Measurements from ENCODE around the gene ZNF346.
A peak's percentile ranks its signal among the peaks of the same experiment; 100 is the strongest.

ZNF346 gene

GRCh38 chr5:177067503-177067902 lies 45.0 kb downstream of the ZNF346 start:
- TF ChIP-seq TCF12 (IDR thresholded peaks at IDR 0.05; ENCODE audit: low read depth) (no peak), NFIC (IDR thresholded peaks at IDR 0.05) (no peak), EP300 (IDR thresholded peaks at IDR 0.05; ENCODE audit: borderline replicate concordance) (no peak), CREB1 (IDR thresholded peaks at IDR 0.05; ENCODE audit: low read depth) (no peak), TEAD4 (IDR thresholded peaks at IDR 0.05) (no peak), USF1 (IDR thresholded peaks at IDR 0.05) (no peak), EGR1 (IDR thresholded peaks at IDR 0.05) (no peak), RAD21 (IDR thresholded peaks at IDR 0.05; ENCODE audit: low read depth) (no peak), YY1 (IDR thresholded peaks at IDR 0.05; ENCODE audit: low read depth) (no peak), ZBTB7A (IDR thresholded peaks at IDR 0.05; ENCODE audit: low read depth) (no peak), FOXM1 (IDR thresholded peaks at IDR 0.05; ENCODE audit: borderline replicate concordance, low read depth) (no peak), MAX (IDR thresholded peaks at IDR 0.05) (no peak), TAF1 (IDR thresholded peaks at IDR 0.05; ENCODE audit: low read depth) (no peak), CEBPB (IDR thresholded peaks at IDR 0.05) (no peak)

GRCh38 chr5:177070536-177071191 lies 48.2 kb downstream of the ZNF346 start:
- TF ChIP-seq RAD21 (IDR thresholded peaks at IDR 0.05; ENCODE audit: low read depth) (no peak), MAX (IDR thresholded peaks at IDR 0.05) (no peak), TAF1 (IDR thresholded peaks at IDR 0.05; ENCODE audit: low read depth) (no peak), FOXM1 (IDR thresholded peaks at IDR 0.05; ENCODE audit: borderline replicate concordance, low read depth) (no peak), CEBPB (IDR thresholded peaks at IDR 0.05) (no peak), EP300 (IDR thresholded peaks at IDR 0.05; ENCODE audit: borderline replicate concordance) (no peak), REST (IDR thresholded peaks at IDR 0.05; ENCODE audit: low read depth) (no peak), CREB1 (IDR thresholded peaks at IDR 0.05; ENCODE audit: low read depth) (no peak), TEAD4 (IDR thresholded peaks at IDR 0.05) (no peak)

- no peak for TF ChIP-seq FOXM1 (IDR thresholded peaks at IDR 0.05; ENCODE audit: borderline replicate concordance, low read depth)
- peak; percentile 72 for TF ChIP-seq RAD21 (IDR thresholded peaks at IDR 0.05; ENCODE audit: low read depth)
- TF ChIP-seq CEBPB (IDR thresholded peaks at IDR 0.05): no peak
- no peak for TF ChIP-seq TCF12 (IDR thresholded peaks at IDR 0.05; ENCODE audit: low read depth)
These were observed 49.3 kb downstream of the ZNF346 start for GRCh38 chr5:177071666-177072385.

- TF ChIP-seq EP300 (IDR thresholded peaks at IDR 0.05; ENCODE audit: borderline replicate concordance) (no peak), USF1 (IDR thresholded peaks at IDR 0.05) (peak; percentile 88), EGR1 (IDR thresholded peaks at IDR 0.05) (no peak), ZBTB7A (IDR thresholded peaks at IDR 0.05; ENCODE audit: low read depth) (no peak), NFIC (IDR thresholded peaks at IDR 0.05) (no peak)
These were observed 54.8 kb downstream of the ZNF346 start for GRCh38 chr5:177077335-177077734.

- TF ChIP-seq RAD21 (IDR thresholded peaks at IDR 0.05; ENCODE audit: low read depth): no peak
- TF ChIP-seq FOXM1 (IDR thresholded peaks at IDR 0.05; ENCODE audit: borderline replicate concordance, low read depth): no peak
- no peak for TF ChIP-seq YY1 (IDR thresholded peaks at IDR 0.05; ENCODE audit: low read depth)
- TF ChIP-seq REST (IDR thresholded peaks at IDR 0.05; ENCODE audit: low read depth): no peak
- TF ChIP-seq MAX (IDR thresholded peaks at IDR 0.05): no peak
- TF ChIP-seq EGR1 (IDR thresholded peaks at IDR 0.05): no peak
- no peak for TF ChIP-seq TAF1 (IDR thresholded peaks at IDR 0.05; ENCODE audit: low read depth)
- TF ChIP-seq TEAD4 (IDR thresholded peaks at IDR 0.05): no peak
- no peak for TF ChIP-seq CREB1 (IDR thresholded peaks at IDR 0.05; ENCODE audit: low read depth)
- TF ChIP-seq TCF12 (IDR thresholded peaks at IDR 0.05; ENCODE audit: low read depth): no peak
- TF ChIP-seq EP300 (IDR thresholded peaks at IDR 0.05; ENCODE audit: borderline replicate concordance): no peak
- no peak for TF ChIP-seq USF1 (IDR thresholded peaks at IDR 0.05)
- no peak for TF ChIP-seq CEBPB (IDR thresholded peaks at IDR 0.05)
These were observed 57.1 kb downstream of the ZNF346 start for GRCh38 chr5:177079606-177080005.
